Measurements from ENCODE around the gene ZDHHC12. TPM values are rescaled to one million over a fixed set of nuclear protein-coding genes. Genes with fewer than 3 reads are reported as not detected.

ZDHHC12 gene
- total and polyA plus RNA-seq, 2 of the 8 experiments (the other 6 are each of a cell fraction or from before 2014, with no cell fraction given) = 35.0 to 93.8 TPM

- TF ChIP-seq EP300 (IDR thresholded peaks at IDR 0.05; ENCODE audit: borderline replicate concordance in 1 of 2, low read depth in 2 of 2, low read length in 2 of 2) = no peak
- TF ChIP-seq SUZ12 (IDR thresholded peaks at IDR 0.05; ENCODE audit: low read length) = no peak
- no peak for TF ChIP-seq BACH1 (IDR thresholded peaks at IDR 0.05; ENCODE audit: low read length)
- no peak for TF ChIP-seq ZNF274 (IDR thresholded peaks at IDR 0.05; ENCODE audit: borderline replicate concordance, extremely low read depth, low read length)
- TF ChIP-seq MAX (IDR thresholded peaks at IDR 0.05) = no peak
Observed at GRCh38 chr9:128765499-128765898, 41.6 kb upstream of the ZDHHC12 start (continued).

Measured in H1 (cell line).